PFSK-1 (cell line): ENCODE measurements around the gene NDUFAF5.

Source experiments
- POLR2AphosphoS5 ChIP-seq: IDR thresholded peaks from 2 replicates; pipeline ENCODE4 v1.6.1; 2012; ENCODE audit warnings: low read depth, mild to moderate bottlenecking, control low read depth, low read length, moderate library complexity
- REST ChIP-seq, 2 experiments: IDR thresholded peaks; 2 replicates each; pipeline versions ENCODE4 v1.6.1 to v1.8.0; 2011 to 2012; ENCODE audit warnings: low read depth in 2 of 2, low read length in 2 of 2, control low read depth in 1 of 2, inconsistent platforms in 1 of 2, mild to moderate bottlenecking in 1 of 2, moderate library complexity in 1 of 2; ENCODE audit not compliant: insufficient read depth in 1 of 2
- TAF1 ChIP-seq: IDR thresholded peaks from 2 replicates; pipeline ENCODE4 v1.6.1; 2012; ENCODE audit warnings: low read length, control low read depth, borderline replicate concordance; ENCODE audit not compliant: insufficient read depth

GRCh38 chr20:13809373-13809772, 24.5 kb downstream of the NDUFAF5 start:
- TF ChIP-seq REST (IDR thresholded peaks at IDR 0.05; ENCODE audit: insufficient read depth in 1 of 2, low read depth in 2 of 2, low read length in 2 of 2), result no peak
- TF ChIP-seq TAF1, result no peak
- no peak for TF ChIP-seq POLR2AphosphoS5
